ENCODE data around the gene GLYATL2. TPM values are rescaled to one million over a fixed set of nuclear protein-coding genes. Genes with fewer than 3 reads are reported as not detected.

The GLYATL2 gene
- total RNA-seq, 1 donor from 2014 or later, result 0.44 TPM

DNA sequence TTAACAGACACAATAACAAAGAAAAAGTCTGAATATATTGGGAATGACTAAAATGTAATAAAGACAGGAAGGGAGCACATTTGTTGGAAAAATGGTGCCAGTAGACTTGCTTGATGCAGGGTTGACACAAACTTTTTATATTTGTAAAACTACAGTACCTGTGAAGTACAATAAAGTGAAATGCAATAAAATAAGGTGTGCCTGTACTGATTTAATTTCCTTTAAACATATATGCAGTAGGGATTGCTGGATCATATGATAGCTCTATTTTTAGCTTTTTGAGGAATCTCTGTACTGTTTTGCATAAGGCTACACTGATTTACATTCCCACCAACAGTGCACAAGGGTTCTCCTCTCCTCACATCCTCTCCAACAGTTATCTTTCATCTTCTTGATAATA, 12.3 kb upstream of the GLYATL2 start:
- H3K36me3 ChIP-seq, result no peaks in the 10 kb centered on the region
- intact Hi-C loops (cut with micrococcal nuclease), result no loop called here
- H3K27me3 ChIP-seq (ENCODE audit: low read depth), result no peaks in the 10 kb centered on the region
- no peak overlapping the region for H3K27ac ChIP-seq (replicated peaks)
- DNase-seq, result no peak
- no peak for TF ChIP-seq CTCF (IDR thresholded peaks at IDR 0.05; ENCODE audit: borderline replicate concordance)
- H3K9me3 ChIP-seq (replicated peaks), result peaks cover 13% of the 10 kb centered on the region
- no peaks in the 10 kb centered on the region for H3K4me1 ChIP-seq
- H3K4me3 ChIP-seq, result no peak overlapping the region

DNA sequence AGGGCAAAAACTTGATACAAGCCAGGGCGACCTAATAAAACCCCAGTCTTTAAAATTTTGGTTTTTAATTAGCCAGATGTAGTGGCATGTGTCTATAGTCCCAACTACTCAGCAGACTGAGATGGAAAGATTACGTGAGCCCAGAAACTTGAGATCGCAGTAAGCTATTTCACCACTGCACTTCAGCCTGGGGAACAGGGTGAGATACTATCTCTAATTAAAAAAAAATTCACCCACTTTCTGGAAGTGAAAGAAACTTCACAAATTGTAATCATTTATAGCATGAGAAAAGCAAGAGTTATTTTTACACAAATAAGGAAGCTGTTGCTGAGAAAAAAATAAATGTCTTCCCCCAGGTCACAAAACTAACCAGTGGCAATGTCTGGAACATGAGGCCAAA, 882 bp upstream of the GLYATL2 start:
- no peaks in the 10 kb centered on the region for H3K4me1 ChIP-seq
- H3K36me3 ChIP-seq, result no peaks in the 10 kb centered on the region
- H3K27me3 ChIP-seq (ENCODE audit: low read depth), result no peaks in the 10 kb centered on the region
- intact Hi-C loops (cut with micrococcal nuclease), result no loop called here
- H3K4me3 ChIP-seq, result no peak overlapping the region
- no peak for DNase-seq
- H3K9me3 ChIP-seq (replicated peaks), result peaks cover 23% of the 10 kb centered on the region
- TF ChIP-seq CTCF (IDR thresholded peaks at IDR 0.05; ENCODE audit: borderline replicate concordance), result no peak
- H3K27ac ChIP-seq (replicated peaks), result no peak overlapping the region

GRCh38 chr11:58837707-58838388, 6.7 kb downstream of the GLYATL2 start:
- no peaks in the 10 kb centered on the region for H3K36me3 ChIP-seq
- no peaks in the 10 kb centered on the region for H3K9me3 ChIP-seq (replicated peaks)
- no peak for TF ChIP-seq CTCF (IDR thresholded peaks at IDR 0.05; ENCODE audit: borderline replicate concordance)
- H3K27ac ChIP-seq (replicated peaks), result no peak overlapping the region
- intact Hi-C loops (cut with micrococcal nuclease), result no loop called here
- no peaks in the 10 kb centered on the region for H3K4me1 ChIP-seq
- no peaks in the 10 kb centered on the region for H3K27me3 ChIP-seq (ENCODE audit: low read depth)
- no peak for DNase-seq
- no peak overlapping the region for H3K4me3 ChIP-seq

GRCh38 chr11:58832056-58832645, 12.4 kb downstream of the GLYATL2 start:
- Histone ChIP-seq H3K4me1 (no peaks in the 10 kb centered on the region), H3K9me3 (replicated peaks) (peaks cover 5% of the 10 kb centered on the region), H3K27ac (replicated peaks) (no peak overlapping the region), H3K27me3 (ENCODE audit: low read depth) (peaks cover 14% of the 10 kb centered on the region), H3K4me3 (no peak overlapping the region), H3K36me3 (no peaks in the 10 kb centered on the region)
- no peak for TF ChIP-seq CTCF (IDR thresholded peaks at IDR 0.05; ENCODE audit: borderline replicate concordance)
- DNase-seq, result no peak
- intact Hi-C loops (cut with micrococcal nuclease), result no loop called here

- Histone ChIP-seq H3K27me3 (ENCODE audit: low read depth) (peaks cover 14% of the 10 kb centered on the region), H3K9me3 (replicated peaks) (peaks cover 19% of the 10 kb centered on the region), H3K4me3 (no peak overlapping the region), H3K27ac (replicated peaks) (no peak overlapping the region), H3K36me3 (no peaks in the 10 kb centered on the region), H3K4me1 (no peaks in the 10 kb centered on the region)
- intact Hi-C loops (cut with micrococcal nuclease), result no loop called here
- DNase-seq, result no peak
- TF ChIP-seq CTCF (IDR thresholded peaks at IDR 0.05; ENCODE audit: borderline replicate concordance), result no peak
Observed at GRCh38 chr11:58830673-58831301, 13.7 kb downstream of the GLYATL2 start.

Measured in left ventricle myocardium inferior (tissue), 1 donor.